BJ (cell line): Measurements from ENCODE around the gene ATP6V0A4. TPM values are rescaled to one million over a fixed set of nuclear protein-coding genes. Genes with fewer than 3 reads are reported as not detected.

Experiments used
- CTCF ChIA-PET: fragments of 350-600 bp; formaldehyde crosslinking; extraction: SDS; loops from one replicate; lab custom pipeline; 2021; ENCODE audit warnings: antibody characterized with exemption, inconsistent platforms; lab: Yijun Ruan, JAX
- POLR2A ChIA-PET: fragments of 300-600 bp; sonication (Branson Sonifier 250); formaldehyde crosslinking; extraction: SDS; loops from one replicate; lab custom pipeline; 2021; ENCODE audit warnings: antibody characterized with exemption; lab: Charles Lee
- DNase-seq: peaks from one replicate; pipeline ENCODE4 v3.0.0-alpha.2; 2011; ENCODE audit warnings: low read depth
- H3K27me3 ChIP-seq: 2 replicates; pipeline ENCODE4 v1.6.0; 2011; ENCODE audit warnings: low read length; ENCODE audit not compliant: control insufficient read depth, insufficient read depth
- H3K36me3 ChIP-seq: 2 replicates; pipeline ENCODE4 v1.5.1; 2011; ENCODE audit warnings: low read length; ENCODE audit not compliant: control insufficient read depth, insufficient read depth
- H3K4me3 ChIP-seq: 2 replicates; pipeline ENCODE4 v1.5.1; 2011; ENCODE audit warnings: low read depth, mild to moderate bottlenecking, control low read depth, low read length
- polyA plus RNA-seq: library from polyadenylated mRNA; depleted of rRNA; stranded (reverse); fragments of >200 nt; gene quantifications from 2 replicates; pipeline ENCODE4 v1.2.3, GENCODE V29; 2011
- TF ChIP-seq, protein P1 (sequence below): IDR thresholded peaks from 2 replicates; pipeline ENCODE4 v1.5.1; 2011; ENCODE audit warnings: low read depth, mild to moderate bottlenecking, control low read depth, inconsistent platforms, low read length, moderate library complexity; ENCODE audit not compliant: insufficient read depth

The ATP6V0A4 gene
- polyA plus RNA-seq, 1 experiment: 0.06 TPM

DNA sequence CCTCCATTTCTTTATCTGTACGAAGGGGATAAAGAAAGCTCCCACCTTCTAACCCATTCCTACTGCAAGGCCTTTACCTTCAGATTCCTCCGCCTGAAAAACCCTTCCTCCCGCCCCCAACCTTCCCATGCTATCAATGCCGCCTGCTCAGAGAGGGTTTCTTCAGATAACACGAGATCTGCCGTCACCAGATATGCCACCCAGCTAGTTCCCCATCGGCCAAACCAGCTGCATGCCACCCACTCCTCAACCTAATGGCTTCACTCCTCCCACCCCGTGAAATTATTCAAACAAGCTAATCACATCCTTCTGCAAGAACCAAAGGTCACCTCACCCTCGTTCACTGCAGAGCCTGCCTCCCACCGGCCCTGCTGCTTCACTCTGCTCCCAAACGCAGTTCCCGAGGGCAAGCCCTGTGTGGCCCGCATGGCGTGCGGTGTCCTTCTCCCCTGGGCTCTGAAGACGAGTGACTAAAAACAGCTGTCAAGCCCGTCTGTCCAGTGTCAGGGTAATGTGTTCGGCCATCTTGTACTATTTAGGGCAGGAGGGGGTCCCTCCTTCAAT is 47.0 kb downstream of the ATP6V0A4 start:
- DNase-seq: no peak
- Histone ChIP-seq H3K36me3 (no peaks in the 10 kb centered on the region), H3K27me3 (no peaks in the 10 kb centered on the region), H3K4me3 (no peak overlapping the region)
- TF ChIP-seq, protein P1, sequence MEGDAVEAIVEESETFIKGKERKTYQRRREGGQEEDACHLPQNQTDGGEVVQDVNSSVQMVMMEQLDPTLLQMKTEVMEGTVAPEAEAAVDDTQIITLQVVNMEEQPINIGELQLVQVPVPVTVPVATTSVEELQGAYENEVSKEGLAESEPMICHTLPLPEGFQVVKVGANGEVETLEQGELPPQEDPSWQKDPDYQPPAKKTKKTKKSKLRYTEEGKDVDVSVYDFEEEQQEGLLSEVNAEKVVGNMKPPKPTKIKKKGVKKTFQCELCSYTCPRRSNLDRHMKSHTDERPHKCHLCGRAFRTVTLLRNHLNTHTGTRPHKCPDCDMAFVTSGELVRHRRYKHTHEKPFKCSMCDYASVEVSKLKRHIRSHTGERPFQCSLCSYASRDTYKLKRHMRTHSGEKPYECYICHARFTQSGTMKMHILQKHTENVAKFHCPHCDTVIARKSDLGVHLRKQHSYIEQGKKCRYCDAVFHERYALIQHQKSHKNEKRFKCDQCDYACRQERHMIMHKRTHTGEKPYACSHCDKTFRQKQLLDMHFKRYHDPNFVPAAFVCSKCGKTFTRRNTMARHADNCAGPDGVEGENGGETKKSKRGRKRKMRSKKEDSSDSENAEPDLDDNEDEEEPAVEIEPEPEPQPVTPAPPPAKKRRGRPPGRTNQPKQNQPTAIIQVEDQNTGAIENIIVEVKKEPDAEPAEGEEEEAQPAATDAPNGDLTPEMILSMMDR: no peak
- ChIA-PET CTCF (interaction anchor here (0.6 to 1.0 kb wide), 2 partner anchors 12 to 440 kb away, joined by 3 read pairs; no protein-coding TSS in a partner anchor), POLR2A (no interaction called here)

DNA sequence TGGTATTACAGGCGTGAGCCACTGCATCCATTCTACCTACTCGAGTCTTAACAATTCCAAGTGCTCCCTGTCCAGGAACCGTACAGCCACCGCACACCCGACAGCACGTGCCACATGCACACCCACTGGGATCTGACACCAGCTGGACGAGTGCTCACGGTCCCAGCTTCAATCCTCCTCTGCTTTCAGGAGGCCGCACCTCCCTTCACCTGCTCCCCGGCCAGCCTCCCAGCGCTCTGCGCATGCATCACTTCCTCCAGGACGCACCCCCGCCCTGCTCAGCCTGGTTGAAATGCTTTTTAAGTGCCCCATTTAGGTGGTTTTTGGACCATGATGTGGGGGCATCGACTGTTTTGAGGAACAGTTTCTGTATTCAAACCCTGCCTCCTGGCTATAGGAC is 47.5 kb downstream of the ATP6V0A4 start:
- Histone ChIP-seq H3K27me3 (no peaks in the 10 kb centered on the region), H3K4me3 (no peak overlapping the region), H3K36me3 (no peaks in the 10 kb centered on the region)
- POLR2A ChIA-PET: no interaction called here
- no peak for DNase-seq
- TF ChIP-seq, protein P1: no peak
- CTCF ChIA-PET: no interaction called here

DNA sequence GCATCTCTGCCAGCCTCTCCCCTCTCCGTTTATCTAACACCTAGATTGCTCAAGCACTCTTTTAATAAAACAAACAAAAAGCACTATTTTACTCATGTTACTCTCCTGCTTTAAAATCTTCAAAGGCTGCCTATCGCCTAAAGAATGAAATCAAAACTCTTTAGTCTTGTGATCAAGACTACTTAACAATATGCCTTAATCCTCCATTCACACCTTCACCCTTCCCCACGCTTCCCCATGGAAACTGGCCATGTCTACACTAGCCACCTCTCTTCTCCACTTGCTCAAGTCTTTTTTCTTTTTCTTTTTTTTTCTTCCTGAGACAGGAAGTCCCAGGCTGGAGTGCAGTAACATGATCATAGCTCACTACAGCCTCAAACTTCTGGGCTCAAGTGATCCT is 48.0 kb downstream of the ATP6V0A4 start:
- Histone ChIP-seq H3K4me3 (no peak overlapping the region), H3K27me3 (no peaks in the 10 kb centered on the region), H3K36me3 (no peaks in the 10 kb centered on the region)
- TF ChIP-seq, protein P1: no peak
- ChIA-PET POLR2A (no interaction called here), CTCF (interaction anchor here (1.8 kb wide), 1 partner anchor 12 kb away, joined by 9 read pairs; no protein-coding TSS in a partner anchor)
- no peak for DNase-seq

DNA sequence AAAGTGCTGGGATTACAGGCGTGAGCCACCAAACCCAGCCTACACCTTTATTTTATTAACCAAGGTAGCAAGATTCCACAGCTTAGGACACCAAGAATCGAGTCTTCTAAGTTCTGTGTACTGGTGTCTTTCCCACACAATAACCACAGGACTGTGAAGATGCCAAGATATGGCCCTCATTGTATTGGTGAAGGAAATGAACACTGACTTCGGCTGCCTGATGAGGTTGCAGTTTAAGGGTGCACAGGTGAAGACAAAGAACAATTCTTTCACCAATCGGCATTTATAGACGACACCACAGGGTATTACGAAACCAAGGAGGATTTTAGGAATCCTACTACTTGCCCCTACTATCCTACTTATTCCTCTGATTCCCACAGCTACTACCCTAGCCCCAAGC is 49.3 kb downstream of the ATP6V0A4 start:
- Histone ChIP-seq H3K4me3 (no peak overlapping the region), H3K36me3 (no peaks in the 10 kb centered on the region), H3K27me3 (no peaks in the 10 kb centered on the region)
- TF ChIP-seq, protein P1: no peak
- CTCF ChIA-PET: interaction anchor here (1.4 to 1.8 kb wide), 2 partner anchors 8 to 10 kb away, joined by 6 to 9 read pairs; no protein-coding TSS in a partner anchor
- POLR2A ChIA-PET: no interaction called here
- no peak for DNase-seq

DNA sequence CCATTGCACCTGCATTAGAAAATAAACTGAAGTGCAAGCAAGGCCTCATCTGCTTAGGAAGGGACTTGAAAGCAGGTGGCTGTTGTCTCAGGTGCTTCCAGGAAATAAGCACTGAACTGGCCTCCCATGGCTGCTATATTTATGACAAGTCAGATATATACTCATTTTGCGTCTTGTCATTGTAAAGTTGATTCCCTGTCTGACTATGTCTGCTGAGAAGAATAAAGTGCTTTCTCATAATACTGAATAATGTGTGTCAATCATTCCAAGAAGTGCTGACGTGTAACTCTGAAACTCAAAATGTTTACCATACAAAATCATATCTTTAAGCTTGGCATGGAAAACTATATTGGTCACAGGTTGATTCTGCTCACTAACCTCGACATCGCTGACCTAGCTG is 51.9 kb downstream of the ATP6V0A4 start:
- no peak overlapping the region for H3K4me3 ChIP-seq
- no peaks in the 10 kb centered on the region for H3K27me3 ChIP-seq
- no peak for DNase-seq
- TF ChIP-seq, protein P1: no peak
- ChIA-PET POLR2A (no interaction called here), CTCF (no interaction called here)
- no peaks in the 10 kb centered on the region for H3K36me3 ChIP-seq
